GM13976 (cell line): Measurements from ENCODE around the gene TMEM218.

Experiments
- DNase-seq: peaks from one replicate; pipeline ENCODE4 v3.0.0; 2012; ENCODE audit warnings: low spot score
- in situ Hi-C: fragments of 300-500 bp; cut with MboI; formaldehyde crosslinking; loops from one replicate; pipeline ENCODE4 v1.12.0; 2022; ENCODE audit warnings: low sequenced_read_pairs, mixed read lengths, inconsistent platforms; ENCODE audit not compliant: unreplicated experiment
- TF ChIP-seq, protein P1 (sequence below): IDR thresholded peaks from 2 replicates; pipeline ENCODE4 v1.5.1; 2012; ENCODE audit warnings: borderline replicate concordance, mild to moderate bottlenecking; ENCODE audit not compliant: insufficient read depth; ENCODE audit errors: extremely low read depth, missing control alignments, control extremely low read depth

Gene TMEM218

DNA sequence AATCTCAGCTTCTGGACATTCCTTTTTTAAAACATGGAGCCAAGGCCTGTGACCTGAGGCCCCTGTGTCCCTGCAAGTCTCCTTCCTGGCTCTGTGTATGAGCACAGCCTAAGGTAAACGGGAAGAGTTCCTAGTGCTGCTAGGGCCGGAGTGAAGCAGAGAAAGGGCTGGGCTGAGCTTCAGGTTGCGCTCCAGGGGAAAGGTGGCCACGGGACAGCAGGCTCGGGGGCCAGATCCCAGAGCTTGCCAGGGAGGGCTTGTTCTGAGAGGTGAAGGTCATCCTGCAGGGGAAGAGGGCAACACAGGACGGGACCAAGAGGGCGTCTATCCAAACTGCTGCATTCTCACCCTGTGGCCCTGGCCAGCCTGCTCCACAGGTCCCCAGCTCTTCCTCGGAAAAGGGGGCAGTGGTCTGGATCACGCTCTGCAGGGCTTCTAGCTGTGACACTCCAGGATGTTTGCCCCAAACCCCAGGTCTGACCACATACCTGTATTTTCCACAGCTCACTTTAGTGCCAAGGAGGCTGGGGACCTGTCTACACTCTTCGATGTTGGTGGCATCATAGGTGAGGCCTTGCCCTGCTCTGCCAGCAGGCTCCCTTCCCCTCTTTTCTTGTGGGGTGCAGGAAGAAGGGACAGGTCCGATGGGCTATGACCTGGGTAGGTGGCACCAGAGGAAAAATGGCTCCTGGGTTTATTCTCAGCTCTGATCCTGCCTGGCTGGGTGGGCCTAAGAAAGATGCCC is 27.9 kb downstream of the TMEM218 start:
- TF ChIP-seq, protein P1, sequence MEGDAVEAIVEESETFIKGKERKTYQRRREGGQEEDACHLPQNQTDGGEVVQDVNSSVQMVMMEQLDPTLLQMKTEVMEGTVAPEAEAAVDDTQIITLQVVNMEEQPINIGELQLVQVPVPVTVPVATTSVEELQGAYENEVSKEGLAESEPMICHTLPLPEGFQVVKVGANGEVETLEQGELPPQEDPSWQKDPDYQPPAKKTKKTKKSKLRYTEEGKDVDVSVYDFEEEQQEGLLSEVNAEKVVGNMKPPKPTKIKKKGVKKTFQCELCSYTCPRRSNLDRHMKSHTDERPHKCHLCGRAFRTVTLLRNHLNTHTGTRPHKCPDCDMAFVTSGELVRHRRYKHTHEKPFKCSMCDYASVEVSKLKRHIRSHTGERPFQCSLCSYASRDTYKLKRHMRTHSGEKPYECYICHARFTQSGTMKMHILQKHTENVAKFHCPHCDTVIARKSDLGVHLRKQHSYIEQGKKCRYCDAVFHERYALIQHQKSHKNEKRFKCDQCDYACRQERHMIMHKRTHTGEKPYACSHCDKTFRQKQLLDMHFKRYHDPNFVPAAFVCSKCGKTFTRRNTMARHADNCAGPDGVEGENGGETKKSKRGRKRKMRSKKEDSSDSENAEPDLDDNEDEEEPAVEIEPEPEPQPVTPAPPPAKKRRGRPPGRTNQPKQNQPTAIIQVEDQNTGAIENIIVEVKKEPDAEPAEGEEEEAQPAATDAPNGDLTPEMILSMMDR: no peak
- in situ Hi-C loops: no loop called here
- DNase-seq: peak; percentile 21

DNA sequence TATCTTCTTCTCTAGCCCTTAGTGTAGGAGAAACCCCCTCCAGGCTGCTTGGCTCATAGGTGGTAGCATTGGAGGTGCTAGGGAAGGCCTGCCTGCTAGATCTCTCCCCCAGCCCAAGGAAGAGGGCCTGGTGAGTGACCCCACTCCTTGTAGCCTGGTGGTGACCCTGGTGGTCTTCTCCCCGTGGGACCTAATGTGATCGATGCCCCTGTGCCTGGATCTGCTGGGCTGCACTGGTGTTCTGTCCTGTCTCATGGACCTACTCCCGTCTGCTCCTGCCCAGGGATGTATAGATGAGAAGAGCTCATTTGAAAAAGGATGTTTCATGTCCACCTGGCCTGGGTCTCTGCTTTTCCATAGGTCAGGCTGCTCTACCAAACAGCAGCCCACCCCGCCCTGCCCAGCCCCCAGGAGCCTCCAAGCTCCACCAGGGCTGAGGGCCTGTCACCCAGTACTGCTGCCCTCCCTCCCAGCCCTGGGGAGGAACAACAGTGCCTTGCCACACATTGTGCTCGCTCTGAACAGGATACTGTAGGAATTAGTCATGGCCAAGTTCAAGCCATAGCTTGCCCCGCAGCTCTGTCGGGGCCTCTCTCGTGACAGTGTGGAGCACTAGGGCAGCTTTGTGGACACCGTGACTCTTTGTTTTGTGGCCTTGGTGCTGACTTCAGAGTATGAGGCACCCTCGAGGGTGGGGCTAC is 28.7 kb downstream of the TMEM218 start:
- peak; percentile 17 for DNase-seq
- in situ Hi-C loops: no loop called here
- TF ChIP-seq, protein P1: no peak

DNA sequence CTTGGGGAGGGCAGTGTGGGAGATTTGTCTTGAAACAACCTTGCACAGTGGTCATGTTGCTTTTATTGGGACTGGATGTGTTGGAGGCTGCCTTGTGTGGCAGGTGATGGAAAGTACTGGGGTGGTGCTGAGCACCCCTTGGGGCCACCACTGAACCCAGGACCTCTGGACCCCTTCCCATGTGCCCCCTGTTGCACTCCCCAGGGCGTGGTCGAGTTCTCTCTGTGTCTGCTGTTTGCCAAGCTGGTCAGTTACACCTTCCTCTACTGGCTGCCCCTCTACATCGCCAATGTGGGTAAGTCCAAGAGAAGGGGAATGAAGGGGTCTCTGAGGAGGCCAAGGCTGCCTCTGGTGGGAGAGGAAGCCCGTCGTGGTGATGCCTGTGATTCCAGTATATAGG is 29.4 kb downstream of the TMEM218 start:
- TF ChIP-seq, protein P1: no peak
- in situ Hi-C loops: no loop called here
- no peak for DNase-seq

DNA sequence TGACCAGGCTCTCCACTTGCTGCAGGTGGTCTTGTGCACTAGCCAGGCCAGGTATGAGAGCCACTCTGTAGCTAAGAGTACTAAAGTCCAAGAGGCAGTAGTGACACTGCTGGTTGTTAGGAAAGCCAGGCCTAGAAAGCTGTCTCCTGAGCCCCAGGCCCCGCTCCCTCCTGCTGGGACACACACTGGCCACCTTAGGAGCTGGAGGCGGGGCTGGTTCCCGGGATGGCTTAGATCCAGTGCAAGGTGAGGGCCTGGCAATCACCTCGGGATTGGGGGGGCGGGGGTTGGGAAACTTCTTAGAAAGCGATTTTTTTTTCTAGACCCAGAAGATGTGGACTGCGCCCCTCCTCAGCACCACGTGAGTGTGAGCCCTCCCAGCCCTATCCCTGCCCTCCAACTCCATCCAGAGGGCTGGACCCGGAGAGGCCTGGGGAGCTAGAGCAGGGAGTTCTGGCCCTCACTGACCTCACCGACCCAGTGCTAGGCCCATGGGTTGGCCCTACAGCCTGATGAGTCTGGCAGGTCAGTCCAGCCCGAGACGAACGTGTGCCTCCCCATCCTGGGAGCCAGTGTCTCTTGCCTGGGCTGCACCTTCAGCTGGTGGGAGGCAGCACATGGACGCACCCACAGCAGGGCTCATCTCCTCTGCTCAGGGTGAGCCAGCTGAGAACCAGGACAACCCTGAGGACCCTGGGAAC is 30.2 kb downstream of the TMEM218 start:
- in situ Hi-C loops: no loop called here
- DNase-seq: peak; percentile 21
- TF ChIP-seq, protein P1: no peak

DNA sequence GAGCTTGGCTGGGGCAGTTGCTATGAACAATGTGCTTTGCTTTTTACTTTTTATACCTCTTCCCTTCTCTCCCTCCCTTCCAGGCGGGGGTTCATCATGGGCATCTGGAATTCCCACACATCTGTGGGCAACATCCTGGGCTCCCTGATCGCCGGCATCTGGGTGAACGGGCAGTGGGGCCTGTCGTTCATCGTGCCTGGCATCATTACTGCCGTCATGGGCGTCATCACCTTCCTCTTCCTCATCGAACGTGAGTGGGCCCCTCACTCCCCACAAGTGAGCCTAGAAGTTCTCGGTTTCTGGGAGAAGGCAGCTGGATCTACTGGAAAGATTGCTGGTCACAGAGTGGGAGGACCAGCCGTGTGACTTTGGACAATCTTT is 30.9 kb downstream of the TMEM218 start:
- in situ Hi-C loops: no loop called here
- TF ChIP-seq, protein P1: no peak
- DNase-seq: peak; percentile 15

DNA sequence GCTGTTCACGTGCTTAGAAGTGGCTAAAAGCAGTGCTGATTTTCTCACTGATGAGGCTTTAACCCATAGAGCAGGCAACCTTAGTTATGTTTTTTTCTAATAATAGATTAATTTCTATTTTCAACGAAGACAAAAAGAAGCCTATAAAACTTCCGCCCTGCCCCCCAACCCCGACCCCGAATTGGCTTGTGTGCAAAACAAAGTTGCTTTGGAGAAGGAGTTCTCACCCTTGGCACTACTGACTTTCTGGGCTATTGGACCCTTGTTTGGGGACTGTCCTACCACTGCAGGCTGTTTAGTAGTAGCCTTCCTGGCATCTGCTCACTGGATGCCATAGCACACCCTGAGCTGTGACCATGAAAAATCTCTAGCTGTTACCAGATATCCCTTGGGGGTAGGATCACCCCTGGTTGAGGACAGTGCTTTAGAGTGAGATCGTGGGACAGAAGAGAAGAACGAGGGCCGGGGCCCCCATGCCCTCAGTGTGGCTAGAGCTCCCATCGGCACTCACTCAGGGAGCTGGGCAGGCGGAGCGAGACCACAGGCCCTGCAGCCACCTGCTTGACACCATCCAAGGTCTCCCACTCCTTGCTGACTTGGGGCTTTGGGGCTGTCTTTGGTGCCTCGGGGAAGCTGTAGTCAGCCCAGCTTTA is 31.4 kb downstream of the TMEM218 start:
- in situ Hi-C loops: no loop called here
- no peak for DNase-seq
- TF ChIP-seq, protein P1: no peak
